Right lobe of liver (tissue), 6 donors: ENCODE measurements around the gene SARNP. TPM values are rescaled to one million over a fixed set of nuclear protein-coding genes. Genes with fewer than 3 reads are reported as not detected.

Source experiments
- ATAC-seq, 4 donors: fragments of 200-7000 bp; cut with Tn5 transposase; one replicate each; pipeline ENCODE4 v1.9.1; 2020; ENCODE audit warnings: mild to moderate bottlenecking in 4 of 4, moderate library complexity in 4 of 4
- DNase-seq, 3 donors: peaks; one replicate each; pipeline ENCODE4 v3.0.0-alpha.2; 2020
- H3K27ac ChIP-seq, 3 donors: fragments of 200-600 bp; one replicate each; pipeline ENCODE4 v1.8.0; 2022
- H3K27me3 ChIP-seq, 2 donors: fragments of 200-600 bp; one replicate each; pipeline ENCODE4 v1.8.0; 2022
- H3K36me3 ChIP-seq, 4 donors: fragments of 200-600 bp; sonication (generic) in 1 of 4; one replicate each; pipeline versions ENCODE4 v1.5.1 to v1.8.0; 2017 to 2022; ENCODE audit warnings: control low read depth in 1 of 4
- H3K4me1 ChIP-seq, 4 donors: fragments of 200-600 bp; sonication (generic) in 1 of 4; one replicate each; pipeline versions ENCODE4 v1.5.1 to v1.8.0; 2017 to 2022; ENCODE audit warnings: control low read depth in 1 of 4
- H3K4me3 ChIP-seq, 3 donors: fragments of 200-600 bp; one replicate each; pipeline ENCODE4 v1.8.0; 2022
- H3K9me3 ChIP-seq, 4 donors: fragments of 200-600 bp; sonication (generic) in 1 of 4; one replicate each; pipeline versions ENCODE4 v1.5.1 to v1.8.0; 2017 to 2022; ENCODE audit warnings: control low read depth in 1 of 4
- CTCF ChIP-seq, 4 donors: fragments of 200-600 bp in 3 of 4; fragments of 450-650 bp in 1 of 4; IDR thresholded peaks; one replicate each; pipeline versions ENCODE4 v1.5.1 to v1.8.0; 2016 to 2022; ENCODE audit warnings: antibody characterized with exemption in 4 of 4, mild to moderate bottlenecking in 2 of 4
- POLR2A ChIP-seq: fragments of 450-650 bp; IDR thresholded peaks from one replicate; pipeline ENCODE4 v1.6.1; 2017; ENCODE audit warnings: antibody characterized with exemption, mild to moderate bottlenecking
- WGBS: methylation state at CpG from one replicate; pipeline ENCODE4 v1.1.6; 2018; ENCODE audit warnings: low coverage, low lambda C conversion rate; ENCODE audit not compliant: insufficient coverage; ENCODE audit errors: missing lambda C conversion rate; 5-methylcytosine and 5-hydroxymethylcytosine counted together
- intact Hi-C, 2 donors: fragments of 100-400 bp; cut with DNase I; formaldehyde crosslinking; loops; one replicate each; pipeline versions ENCODE4 v1.11.2 to v1.14.1; 2022
- total RNA-seq, 6 experiments: library from RNA; depleted of rRNA in 2 of 6; stranded (reverse); fragments of >200 nt in 2 of 6; fragmentation: NEBNext Ultra II Directional in 3 of 6; extraction: Animal tissue kit (Norgen Biotek cat#: 25700) in 3 of 6; gene quantifications; one replicate each; pipeline versions ENCODE4 v1.1.0 to v1.2.4, GENCODE V29; 2016 to 2023
- donor health status: DM: no; HTN: yes; CAD: no.
- donor health status: DM: no; HTN: no; CAD: no.
- donor health status: DM: no; HTN: no; CAD: no.
- donor health status: DM: no; HTN: yes; CAD: no.
- donor health status: DM: no; HTN: yes; CAD: no.

SARNP gene
- total RNA-seq, 6 experiments from 2014 or later, result 11.3 to 22.3 (median 17.0) TPM

GRCh38 chr12:55849616-55850343, 32.3 kb upstream of the SARNP start:
- H3K4me3 ChIP-seq, result no peak overlapping the region
- no peak overlapping the region for H3K27ac ChIP-seq
- H3K27me3 ChIP-seq, result no peaks in the 10 kb centered on the region
- H3K36me3 ChIP-seq, result no peaks in the 10 kb centered on the region
- WGBS, result 58% methylated on average over 6 of the region's 7 CpGs
- no peaks in the 10 kb centered on the region for H3K9me3 ChIP-seq
- no peak for TF ChIP-seq POLR2A
- no peak for TF ChIP-seq CTCF (IDR thresholded peaks at IDR 0.05)
- intact Hi-C loops, result no loop called here
- ATAC-seq (no peak), DNase-seq (no peak)
- no peaks in the 10 kb centered on the region for H3K4me1 ChIP-seq

GRCh38 chr12:55847603-55848291, 30.2 kb upstream of the SARNP start:
- DNase-seq (peak; percentile 71 to 74 (median 72)), ATAC-seq (peak; percentile 85 to 88 (median 87))
- Histone ChIP-seq H3K27me3 (no peaks in the 10 kb centered on the region), H3K4me3 (no peak overlapping the region), H3K36me3 (no peaks in the 10 kb centered on the region), H3K4me1 (no peaks in the 10 kb centered on the region), H3K27ac (peak overlapping the region; percentile 61 to 73 (median 70)), H3K9me3 (no peaks in the 10 kb centered on the region)
- TF ChIP-seq CTCF (IDR thresholded peaks at IDR 0.05) (no peak), POLR2A (peak; percentile 32)
- intact Hi-C loops, result no loop called here
- 43% methylated on average over 5 of the region's 6 CpGs for WGBS

DNA sequence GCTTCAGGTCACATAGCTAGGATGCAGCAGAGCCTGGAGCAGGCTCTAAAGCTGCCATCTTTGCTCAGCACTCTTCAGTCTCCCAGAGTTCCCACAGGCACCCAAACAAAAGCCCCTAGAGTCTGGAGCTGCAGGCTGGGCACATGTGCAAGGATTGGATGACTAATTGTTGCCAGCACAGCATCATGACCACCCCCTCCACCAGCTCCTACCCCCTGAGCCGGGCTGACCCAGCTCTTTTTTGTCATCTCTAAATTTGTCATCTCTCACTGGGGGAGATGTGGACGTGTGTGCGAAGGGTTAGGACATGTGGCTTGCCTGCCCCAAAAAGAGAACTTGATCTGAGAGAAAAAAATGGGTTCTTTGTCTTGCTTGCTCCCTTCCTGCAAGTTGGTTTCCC, 29.5 kb upstream of the SARNP start:
- peak overlapping the region; percentile 61 to 73 (median 70) for H3K27ac ChIP-seq
- H3K27me3 ChIP-seq, result no peaks in the 10 kb centered on the region
- no peaks in the 10 kb centered on the region for H3K36me3 ChIP-seq
- no peaks in the 10 kb centered on the region for H3K4me1 ChIP-seq
- no peak for DNase-seq
- WGBS, result 65% methylated on average over 2 of the region's 3 CpGs
- ATAC-seq, result peak in 3 of 4 donors; percentile 5 to 21 (median 17)
- H3K9me3 ChIP-seq, result no peaks in the 10 kb centered on the region
- intact Hi-C loops, result no loop called here
- no peak for TF ChIP-seq CTCF (IDR thresholded peaks at IDR 0.05)
- peak; percentile 19 for TF ChIP-seq POLR2A
- H3K4me3 ChIP-seq, result no peak overlapping the region

GRCh38 chr12:55845785-55846496, 28.4 kb upstream of the SARNP start:
- TF ChIP-seq CTCF (IDR thresholded peaks at IDR 0.05), result no peak
- TF ChIP-seq POLR2A, result no peak
- H3K4me3 ChIP-seq, result no peak overlapping the region
- no peaks in the 10 kb centered on the region for H3K4me1 ChIP-seq
- intact Hi-C loops, result no loop called here
- no peak for ATAC-seq
- H3K36me3 ChIP-seq, result no peaks in the 10 kb centered on the region
- 71% methylated on average over 6 of the region's 7 CpGs for WGBS
- DNase-seq, result no peak
- no peak overlapping the region for H3K27ac ChIP-seq
- no peaks in the 10 kb centered on the region for H3K27me3 ChIP-seq
- no peaks in the 10 kb centered on the region for H3K9me3 ChIP-seq
